GM04503 (cell line): ENCODE measurements around the gene TSHZ3.

Source experiments
- DNase-seq: peaks from one replicate; pipeline ENCODE4 v3.0.0-alpha.2; 2012; ENCODE audit warnings: low read depth

TSHZ3 gene

GRCh38 chr19:31283701-31284100, 65.5 kb downstream of the TSHZ3 start:
- no peak for DNase-seq

- no peak for DNase-seq
These were observed 66.9 kb downstream of the TSHZ3 start for GRCh38 chr19:31282346-31282745.

- DNase-seq: no peak
These were observed 68.8 kb downstream of the TSHZ3 start for GRCh38 chr19:31280287-31281006.

DNA sequence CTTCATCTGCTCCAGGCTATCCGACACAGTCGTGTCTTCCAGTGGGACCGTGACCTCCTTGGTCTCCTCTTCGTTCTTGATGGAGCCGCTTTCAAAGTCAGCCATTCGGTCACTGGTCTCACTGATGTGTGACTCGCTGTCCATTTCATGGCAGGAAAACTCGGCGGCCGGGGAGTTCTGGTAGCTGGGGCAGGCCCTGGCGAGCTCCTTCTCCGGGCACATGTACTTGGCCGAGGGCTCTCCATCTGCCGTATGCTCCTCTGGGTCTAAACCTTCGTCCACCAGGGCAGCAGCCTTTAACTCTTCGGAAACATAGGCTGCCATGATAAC, 69.8 kb downstream of the TSHZ3 start:
- no peak for DNase-seq

GRCh38 chr19:31278555-31279435, 70.4 kb downstream of the TSHZ3 start:
- DNase-seq: no peak

DNA sequence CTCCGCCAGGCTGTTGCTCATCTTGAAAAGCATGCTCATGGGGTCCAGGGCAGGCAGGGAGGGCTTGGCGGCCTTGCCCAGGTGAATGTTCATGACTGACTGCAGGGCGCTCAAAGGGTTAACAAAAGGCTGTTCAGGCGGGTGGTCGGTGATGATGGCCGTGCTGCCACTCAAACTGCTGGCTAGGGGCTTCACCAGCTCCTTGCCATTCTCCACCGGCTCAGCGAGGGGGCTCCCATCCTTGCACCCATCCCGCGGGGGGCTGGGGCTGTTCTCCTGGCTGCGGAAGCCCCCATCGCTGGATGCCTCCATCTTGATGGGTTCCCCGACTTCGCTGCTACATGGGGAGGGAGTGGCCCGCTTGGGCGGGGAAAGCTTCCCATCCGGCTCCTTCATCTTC, 71.7 kb downstream of the TSHZ3 start:
- no peak for DNase-seq

DNA sequence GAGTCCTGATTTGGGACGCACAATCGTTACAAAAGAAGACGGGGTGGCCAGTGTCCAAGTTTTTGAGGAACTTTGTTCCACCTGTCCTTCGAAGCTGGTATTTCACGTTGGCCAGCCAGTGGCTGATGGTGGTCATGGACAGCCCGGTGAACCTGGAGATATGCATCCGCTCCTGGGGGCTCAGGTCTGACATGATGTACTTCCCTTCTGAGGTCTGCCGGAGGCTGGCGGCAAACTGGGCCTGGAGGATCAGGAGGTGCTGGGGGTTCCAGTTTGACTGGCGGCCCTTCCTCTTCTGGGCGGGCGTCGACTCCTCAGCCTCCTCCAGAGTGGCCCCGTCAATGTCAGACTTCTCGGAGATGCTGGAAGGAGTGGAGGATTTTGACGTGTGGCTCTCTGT, 72.4 kb downstream of the TSHZ3 start:
- DNase-seq: no peak

DNA sequence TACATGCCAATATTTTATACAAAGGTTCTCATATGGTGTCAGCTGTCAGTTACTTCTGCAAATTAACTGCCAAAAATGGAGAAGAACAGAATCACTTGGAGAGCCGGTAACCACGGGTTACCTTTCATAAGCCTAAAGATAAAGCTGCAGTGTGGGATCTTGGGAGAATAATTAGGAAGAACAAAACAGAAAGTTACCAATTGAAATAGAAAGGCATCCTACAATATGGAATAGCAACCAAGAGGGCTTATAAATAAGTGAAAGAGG, 74.2 kb downstream of the TSHZ3 start:
- DNase-seq: no peak

- no peak for DNase-seq
These were observed 74.8 kb downstream of the TSHZ3 start for GRCh38 chr19:31274251-31275067.

DNA sequence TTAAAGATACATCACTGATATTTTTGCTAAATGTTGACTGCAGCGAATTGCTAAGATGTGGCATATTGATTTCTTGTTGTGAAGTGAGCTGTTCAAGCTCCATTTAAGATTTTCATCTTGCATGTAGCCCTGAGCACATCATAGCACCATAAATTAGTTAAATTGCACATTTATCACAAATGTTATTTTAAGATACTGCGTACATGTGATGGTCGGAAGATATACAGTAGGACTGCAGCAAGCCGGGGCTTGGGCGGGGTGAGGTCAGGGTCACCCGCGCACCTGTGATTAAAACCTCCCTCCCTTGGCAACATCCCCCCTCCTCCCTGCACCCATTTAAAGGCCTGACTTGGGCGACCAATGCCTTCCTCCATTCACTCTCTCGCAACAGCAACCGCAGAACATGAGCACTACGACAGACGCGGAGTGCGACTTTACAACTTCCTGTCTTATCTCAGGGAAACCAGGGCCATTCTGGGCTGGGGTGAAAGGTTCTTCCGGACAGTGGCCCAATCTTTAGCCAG, 76.6 kb downstream of the TSHZ3 start:
- no peak for DNase-seq

GRCh38 chr19:31271306-31271911, 77.8 kb downstream of the TSHZ3 start:
- no peak for DNase-seq

DNA sequence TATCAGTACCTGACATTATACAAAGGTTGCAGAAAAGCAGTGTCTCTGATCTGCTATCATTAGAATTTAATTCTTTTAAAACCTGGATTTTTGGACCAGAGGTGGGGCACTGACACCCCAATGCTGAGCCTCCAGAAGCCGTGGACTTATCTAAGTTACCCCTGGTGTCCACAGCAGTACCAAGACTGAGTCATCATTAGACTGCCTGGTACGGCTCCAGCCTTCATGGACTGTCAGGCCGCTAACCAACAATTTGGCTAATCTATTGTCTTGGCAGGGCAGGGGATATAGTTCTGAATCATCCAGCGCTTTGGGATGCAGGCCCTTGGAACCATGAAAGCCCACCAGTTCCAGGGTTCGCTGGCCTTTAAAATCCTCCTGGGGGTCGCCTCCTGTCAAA, 78.3 kb downstream of the TSHZ3 start:
- DNase-seq: no peak

- no peak for DNase-seq
These were observed 79.7 kb downstream of the TSHZ3 start for GRCh38 chr19:31269425-31270127.

GRCh38 chr19:31268751-31269383, 80.4 kb downstream of the TSHZ3 start:
- DNase-seq: no peak

GRCh38 chr19:31266731-31267130, 82.5 kb downstream of the TSHZ3 start:
- DNase-seq: no peak

DNA sequence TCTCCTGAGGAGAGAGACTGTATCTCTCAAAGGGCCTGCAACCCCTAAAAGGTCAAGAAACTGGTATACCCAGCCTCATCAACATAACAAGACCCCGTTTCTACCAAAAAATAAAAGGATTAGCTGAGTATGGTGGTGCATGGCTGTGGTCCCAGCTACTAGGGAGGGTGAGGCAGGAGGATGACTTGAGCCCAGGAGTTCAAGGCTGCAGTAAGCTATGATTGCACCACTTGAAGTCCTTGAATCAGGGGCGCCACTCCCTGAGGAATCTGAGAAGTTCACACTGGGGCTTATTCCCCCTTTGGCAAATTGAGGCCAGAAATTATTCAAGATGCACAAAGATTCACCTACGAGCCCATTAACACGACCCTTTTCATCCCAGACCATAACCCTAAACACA, 83.0 kb downstream of the TSHZ3 start:
- no peak for DNase-seq

- DNase-seq: no peak
These were observed 85.0 kb downstream of the TSHZ3 start for GRCh38 chr19:31264041-31264778.

DNA sequence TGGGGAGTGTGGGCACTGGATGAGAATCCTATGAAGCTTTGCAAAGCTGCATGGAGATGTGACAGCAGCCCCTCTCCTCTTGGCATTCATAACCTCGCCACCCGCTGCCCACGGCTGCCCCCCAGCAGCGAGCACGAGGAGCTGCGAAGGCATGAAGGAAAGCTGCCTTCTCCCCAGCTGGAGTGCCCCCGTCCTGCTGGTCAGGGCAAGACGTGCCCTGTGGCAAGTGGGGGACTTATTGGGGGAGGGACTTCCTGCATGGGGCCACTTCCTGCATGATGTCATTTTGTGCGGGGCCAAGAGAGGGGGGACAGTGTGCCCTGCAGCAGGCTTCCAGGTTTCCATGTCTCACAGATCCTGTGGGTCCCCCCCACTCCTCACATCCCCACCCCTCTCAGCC, 85.9 kb downstream of the TSHZ3 start:
- DNase-seq: no peak

GRCh38 chr19:31262725-31263191, 86.5 kb downstream of the TSHZ3 start:
- DNase-seq: no peak

- DNase-seq: no peak
These were observed 87.5 kb downstream of the TSHZ3 start for GRCh38 chr19:31261603-31262212.
